ENCODE measurements around the gene PRLR. TPM values are rescaled to one million over a fixed set of nuclear protein-coding genes. Genes with fewer than 3 reads are reported as not detected.

Gene PRLR
- total RNA-seq, 2 experiments from 2014 or later, result not detected

GRCh38 chr5:35228310-35228709, 2.0 kb downstream of the PRLR start:
- Mint-ChIP-seq H3K27ac (no peak overlapping the region), H3K27me3 (peaks cover 74% of the 10 kb centered on the region), H3K9me3 (no peaks in the 10 kb centered on the region), H3K4me3 (no peak overlapping the region), H3K4me1 (ENCODE audit: low read depth) (peaks cover 12% of the 10 kb centered on the region), H3K36me3 (no peaks in the 10 kb centered on the region)
- ChIA-PET CTCF (no interaction called here), POLR2A (no interaction called here)
- DNase-seq, result no peak
- intact Hi-C loops (cut with micrococcal nuclease), result no loop called here

- Mint-ChIP-seq H3K27me3 (peaks cover 69% of the 10 kb centered on the region), H3K27ac (no peak overlapping the region), H3K36me3 (no peaks in the 10 kb centered on the region), H3K4me3 (no peak overlapping the region), H3K9me3 (no peaks in the 10 kb centered on the region), H3K4me1 (ENCODE audit: low read depth) (peaks cover 12% of the 10 kb centered on the region)
- ChIA-PET POLR2A (no interaction called here), CTCF (interaction anchor here (1.5 kb wide), 1 partner anchor 699 kb away, joined by 3 read pairs; no protein-coding TSS in a partner anchor)
- no peak for DNase-seq
- intact Hi-C loops (cut with micrococcal nuclease), result no loop called here
These were observed 2.6 kb downstream of the PRLR start for GRCh38 chr5:35227720-35228119.

GRCh38 chr5:35223787-35224395, 6.4 kb downstream of the PRLR start:
- Mint-ChIP-seq H3K9me3 (no peaks in the 10 kb centered on the region), H3K4me3 (no peak overlapping the region), H3K27me3 (peaks cover 46% of the 10 kb centered on the region), H3K36me3 (no peaks in the 10 kb centered on the region), H3K4me1 (ENCODE audit: low read depth) (no peaks in the 10 kb centered on the region), H3K27ac (no peak overlapping the region)
- CTCF ChIA-PET, result interaction anchor here (1.3 kb wide), 1 partner anchor 212 kb away, joined by 4 read pairs; no protein-coding TSS in a partner anchor
- no peak for DNase-seq
- POLR2A ChIA-PET, result no interaction called here
- intact Hi-C loops (cut with micrococcal nuclease), result no loop called here

GRCh38 chr5:35220967-35221366, 9.3 kb downstream of the PRLR start:
- Mint-ChIP-seq H3K27ac (no peak overlapping the region), H3K27me3 (peaks cover 21% of the 10 kb centered on the region), H3K9me3 (no peaks in the 10 kb centered on the region), H3K4me1 (ENCODE audit: low read depth) (no peaks in the 10 kb centered on the region), H3K4me3 (no peak overlapping the region), H3K36me3 (no peaks in the 10 kb centered on the region)
- POLR2A ChIA-PET, result no interaction called here
- intact Hi-C loops (cut with micrococcal nuclease), result no loop called here
- DNase-seq, result no peak
- CTCF ChIA-PET, result no interaction called here

GRCh38 chr5:35218981-35219380, 11.3 kb downstream of the PRLR start:
- POLR2A ChIA-PET, result no interaction called here
- intact Hi-C loops (cut with micrococcal nuclease), result no loop called here
- no peak overlapping the region for H3K27ac Mint-ChIP-seq
- no peaks in the 10 kb centered on the region for H3K4me1 Mint-ChIP-seq (ENCODE audit: low read depth)
- H3K27me3 Mint-ChIP-seq, result peaks cover 9% of the 10 kb centered on the region
- CTCF ChIA-PET, result no interaction called here
- no peak overlapping the region for H3K4me3 Mint-ChIP-seq
- no peaks in the 10 kb centered on the region for H3K36me3 Mint-ChIP-seq
- DNase-seq, result no peak
- no peaks in the 10 kb centered on the region for H3K9me3 Mint-ChIP-seq

- CTCF ChIA-PET, result no interaction called here
- H3K36me3 Mint-ChIP-seq, result no peaks in the 10 kb centered on the region
- H3K9me3 Mint-ChIP-seq, result no peaks in the 10 kb centered on the region
- intact Hi-C loops (cut with micrococcal nuclease), result no loop called here
- no peak for DNase-seq
- POLR2A ChIA-PET, result no interaction called here
- H3K4me3 Mint-ChIP-seq, result no peak overlapping the region
- no peaks in the 10 kb centered on the region for H3K4me1 Mint-ChIP-seq (ENCODE audit: low read depth)
- H3K27me3 Mint-ChIP-seq, result peaks cover 3% of the 10 kb centered on the region
- no peak overlapping the region for H3K27ac Mint-ChIP-seq
These were observed 16.2 kb downstream of the PRLR start for GRCh38 chr5:35214051-35214450.

GRCh38 chr5:35213608-35214007, 16.7 kb downstream of the PRLR start:
- POLR2A ChIA-PET, result no interaction called here
- no peaks in the 10 kb centered on the region for H3K9me3 Mint-ChIP-seq
- no peak overlapping the region for H3K4me3 Mint-ChIP-seq
- intact Hi-C loops (cut with micrococcal nuclease), result no loop called here
- no peak overlapping the region for H3K27ac Mint-ChIP-seq
- H3K27me3 Mint-ChIP-seq, result peaks cover 3% of the 10 kb centered on the region
- no peak for DNase-seq
- CTCF ChIA-PET, result no interaction called here
- H3K4me1 Mint-ChIP-seq (ENCODE audit: low read depth), result no peaks in the 10 kb centered on the region
- H3K36me3 Mint-ChIP-seq, result no peaks in the 10 kb centered on the region

- no peaks in the 10 kb centered on the region for H3K9me3 Mint-ChIP-seq
- ChIA-PET POLR2A (no interaction called here), CTCF (interaction anchor here (0.6 kb wide), 1 partner anchor 1404 kb away, joined by 3 read pairs; no protein-coding TSS in a partner anchor)
- H3K4me1 Mint-ChIP-seq (ENCODE audit: low read depth), result no peaks in the 10 kb centered on the region
- no peaks in the 10 kb centered on the region for H3K36me3 Mint-ChIP-seq
- H3K27me3 Mint-ChIP-seq, result peaks cover 6% of the 10 kb centered on the region
- no peak overlapping the region for H3K4me3 Mint-ChIP-seq
- H3K27ac Mint-ChIP-seq, result no peak overlapping the region
- intact Hi-C loops (cut with micrococcal nuclease), result no loop called here
- no peak for DNase-seq
These were observed 17.9 kb downstream of the PRLR start for GRCh38 chr5:35212122-35212982.

GRCh38 chr5:35209862-35210261, 20.4 kb downstream of the PRLR start:
- Mint-ChIP-seq H3K27ac (no peak overlapping the region), H3K9me3 (no peaks in the 10 kb centered on the region), H3K36me3 (no peaks in the 10 kb centered on the region), H3K27me3 (peaks cover 6% of the 10 kb centered on the region), H3K4me1 (ENCODE audit: low read depth) (no peaks in the 10 kb centered on the region), H3K4me3 (no peak overlapping the region)
- CTCF ChIA-PET, result interaction anchor here (0.7 kb wide), 1 partner anchor 593 kb away, joined by 4 read pairs; no protein-coding TSS in a partner anchor
- intact Hi-C loops (cut with micrococcal nuclease), result no loop called here
- POLR2A ChIA-PET, result no interaction called here
- DNase-seq, result no peak

GRCh38 chr5:35205606-35206005, 24.7 kb downstream of the PRLR start:
- H3K4me1 Mint-ChIP-seq (ENCODE audit: low read depth), result no peaks in the 10 kb centered on the region
- H3K36me3 Mint-ChIP-seq, result no peaks in the 10 kb centered on the region
- intact Hi-C loops (cut with micrococcal nuclease), result no loop called here
- ChIA-PET CTCF (interaction anchor here (0.5 kb wide), 1 partner anchor 1063 kb away, joined by 3 read pairs; no protein-coding TSS in a partner anchor), POLR2A (no interaction called here)
- no peak overlapping the region for H3K4me3 Mint-ChIP-seq
- peaks cover 16% of the 10 kb centered on the region for H3K27me3 Mint-ChIP-seq
- no peak overlapping the region for H3K27ac Mint-ChIP-seq
- H3K9me3 Mint-ChIP-seq, result no peaks in the 10 kb centered on the region
- DNase-seq, result no peak

- no peaks in the 10 kb centered on the region for H3K9me3 Mint-ChIP-seq
- CTCF ChIA-PET, result interaction anchor here (0.5 kb wide), 1 partner anchor 1064 kb away, joined by 3 read pairs; no protein-coding TSS in a partner anchor
- POLR2A ChIA-PET, result no interaction called here
These were observed 25.1 kb downstream of the PRLR start for GRCh38 chr5:35205186-35205585.

GRCh38 chr5:35203403-35203802, 26.9 kb downstream of the PRLR start:
- Mint-ChIP-seq H3K36me3 (no peaks in the 10 kb centered on the region), H3K27me3 (peaks cover 16% of the 10 kb centered on the region), H3K9me3 (no peaks in the 10 kb centered on the region), H3K4me3 (no peak overlapping the region), H3K27ac (no peak overlapping the region), H3K4me1 (ENCODE audit: low read depth) (no peaks in the 10 kb centered on the region)
- intact Hi-C loops (cut with micrococcal nuclease), result no loop called here
- ChIA-PET POLR2A (no interaction called here), CTCF (interaction anchor here (0.7 to 1.5 kb wide), 4 partner anchors 17 to 448 kb away, joined by 3 read pairs; partner anchors contain the start of gene PRLR)
- DNase-seq, result no peak

More at GRCh38 chr5:35205186-35205585, 25.1 kb downstream of the PRLR start:
- Mint-ChIP-seq H3K4me3 (no peak overlapping the region), H3K36me3 (no peaks in the 10 kb centered on the region), H3K4me1 (ENCODE audit: low read depth) (no peaks in the 10 kb centered on the region), H3K27ac (no peak overlapping the region), H3K27me3 (peaks cover 18% of the 10 kb centered on the region)
- no peak for DNase-seq
- intact Hi-C loops (cut with micrococcal nuclease), result no loop called here
